Left colon (tissue), 2 donors: Measurements from ENCODE around the gene XXYLT1. TPM values are rescaled to one million over a fixed set of nuclear protein-coding genes. Genes with fewer than 3 reads are reported as not detected.
A peak's percentile ranks its signal among the peaks of the same experiment; 100 is the strongest.

Experiments
- ATAC-seq: fragments of 200-7000 bp; cut with Tn5 transposase; one replicate; pipeline ENCODE4 v1.9.1; 2020; ENCODE audit warnings: mild to moderate bottlenecking, moderate library complexity
- DNase-seq, 2 donors: peaks; one replicate each; pipeline ENCODE4 v3.0.0-alpha.2; 2020
- intact Hi-C, 2 donors: fragments of 100-400 bp; cut with DNase I in 1 of 2; cut with micrococcal nuclease in 1 of 2; formaldehyde crosslinking; loops; one replicate each; pipeline versions ENCODE4 v1.11.2 to v1.14.0; 2022; cut with DNase I, micrococcal nuclease
- microRNA-seq, 2 donors: library from miRNA; unstranded; fragments of <30 nt; microRNA quantifications; one replicate each; pipeline versions ENCODE4 v1.1.0 to v1.2.0, GENCODE V29; 2020
- total RNA-seq, 2 donors: library from RNA; stranded (reverse); fragmentation: NEBNext Ultra II Directional; extraction: Animal tissue kit (Norgen Biotek cat#: 25700); gene quantifications; one replicate each; pipeline ENCODE4 v1.2.1, GENCODE V29; 2021
- donor health status: DM: no; HTN: no; CAD: no.
- donor health status: DM: yes; HTN: yes; CAD: no.

The XXYLT1 gene
- total RNA-seq, 2 donors from 2014 or later: 8.0 to 13.5 TPM

DNA sequence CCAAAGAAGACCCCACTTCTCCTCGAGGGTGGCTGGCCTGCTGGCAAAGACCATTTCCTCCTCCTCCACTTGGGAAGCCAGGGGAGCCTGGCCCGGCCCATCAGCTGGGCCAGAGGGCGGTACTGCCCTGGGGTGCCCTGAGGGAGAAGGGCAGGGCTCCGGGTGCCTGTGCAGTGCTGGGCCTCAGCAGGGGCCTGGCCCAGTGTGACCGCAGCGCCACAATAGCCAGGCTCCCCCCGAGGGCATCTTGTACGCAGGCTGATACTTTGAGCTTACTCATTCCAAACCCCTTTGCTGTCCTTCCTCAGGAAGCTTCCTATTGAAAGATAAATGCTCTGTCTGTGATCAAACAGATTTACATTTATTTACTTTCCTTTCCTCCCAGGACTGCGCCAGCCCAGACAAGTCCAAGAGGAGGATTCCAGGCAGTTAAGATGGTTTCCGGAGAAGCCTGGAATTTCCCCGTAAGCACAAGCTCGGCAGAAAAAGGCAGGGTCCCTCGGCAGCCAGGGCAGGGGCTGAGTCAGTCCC, 240.1 kb downstream of the XXYLT1 start:
- peak; percentile 20 for ATAC-seq
- intact Hi-C loops: no loop called here
- DNase-seq: no peak

DNA sequence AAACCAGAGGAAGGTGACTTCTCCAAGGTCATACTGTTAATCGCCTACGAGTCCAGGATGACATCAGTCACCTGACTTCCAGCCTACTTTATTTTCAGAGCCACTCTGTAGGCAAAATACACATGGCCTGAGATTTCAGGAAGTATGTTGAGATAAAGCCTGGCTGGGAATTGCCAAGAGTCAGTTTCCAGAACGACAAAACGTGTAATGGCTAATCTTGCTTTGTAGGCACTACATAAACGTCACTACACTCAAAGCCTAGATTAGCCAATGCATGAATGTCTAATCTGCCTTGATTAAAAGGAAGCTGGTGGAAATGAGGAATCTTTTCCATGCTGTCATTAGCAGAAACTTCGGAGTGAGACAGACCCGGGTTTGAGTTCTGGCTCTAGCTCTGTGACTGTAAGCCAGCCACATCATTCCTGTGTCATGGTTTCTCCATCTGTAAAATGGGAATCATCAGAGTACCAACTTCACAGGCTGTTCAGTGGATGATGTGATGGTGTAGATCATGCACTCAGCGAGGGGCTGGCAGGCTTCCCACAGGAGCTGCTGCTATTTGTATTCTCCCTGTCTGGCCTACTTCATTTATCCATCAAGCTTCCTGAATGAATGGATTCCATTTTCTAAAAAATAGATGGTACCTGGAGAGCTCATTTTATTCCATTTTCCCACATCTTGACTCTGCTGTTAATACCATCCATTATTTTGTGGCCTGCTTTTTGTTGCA, 241.9 kb downstream of the XXYLT1 start:
- ATAC-seq: peak; percentile 13
- intact Hi-C loops: no loop called here
- DNase-seq: no peak

DNA sequence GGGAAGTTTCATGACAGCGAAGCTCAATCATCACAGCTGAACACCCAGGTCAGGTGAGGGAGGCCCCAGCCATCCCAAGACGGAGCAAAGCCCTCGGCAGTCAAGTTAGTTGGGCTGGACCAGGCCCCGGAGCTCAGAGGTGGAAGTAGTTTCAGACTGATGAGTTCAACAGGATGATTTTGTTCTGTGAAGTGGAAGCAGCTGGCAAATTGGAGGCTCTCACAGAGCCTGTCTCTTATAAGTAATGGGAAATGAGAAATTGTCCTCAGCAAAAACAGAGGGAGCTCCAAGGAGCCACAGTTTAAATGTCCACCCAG, 245.1 kb downstream of the XXYLT1 start:
- DNase-seq (no peak), ATAC-seq (no peak)
- intact Hi-C loops: no loop called here

DNA sequence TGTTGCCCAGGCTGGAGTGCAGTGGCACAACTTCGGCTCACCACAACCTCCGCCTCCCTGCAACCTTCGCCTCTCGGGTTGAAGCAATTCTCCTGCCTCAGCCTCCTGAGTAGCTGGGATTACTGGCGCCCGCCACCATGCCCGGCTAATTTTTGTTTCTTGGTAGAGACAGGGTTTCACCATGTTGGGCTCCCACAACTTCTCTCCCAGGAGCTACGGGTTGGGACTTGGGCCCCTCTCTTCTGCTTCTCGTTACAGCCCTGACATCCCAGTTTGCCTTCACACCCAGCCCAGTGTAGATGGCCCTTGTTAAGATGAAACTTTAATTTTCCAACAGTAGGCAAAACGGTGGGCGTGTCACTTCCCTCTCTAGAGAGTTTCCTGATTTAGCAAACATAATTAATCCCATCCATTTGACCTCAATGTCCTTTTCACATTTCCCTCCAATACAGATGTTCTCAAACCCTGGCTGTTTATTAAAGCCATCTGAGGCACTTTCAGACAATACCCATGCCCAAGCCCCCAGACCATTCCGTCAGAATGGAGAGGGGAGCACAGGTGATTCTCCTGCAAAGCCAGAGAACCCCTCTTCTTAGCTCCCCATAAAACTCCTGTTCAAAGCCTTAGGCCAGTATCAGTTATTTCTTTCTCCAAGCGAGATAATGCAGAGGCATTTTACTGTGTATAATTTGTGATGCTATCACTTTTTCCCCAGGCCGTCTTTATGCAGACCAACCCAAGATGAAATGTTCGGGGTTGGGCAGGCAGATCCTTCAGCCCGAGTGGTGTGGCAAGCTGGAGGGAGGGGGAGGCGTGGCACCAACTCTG, 245.7 kb downstream of the XXYLT1 start:
- ATAC-seq (no peak), DNase-seq (no peak)
- intact Hi-C loops: no loop called here

DNA sequence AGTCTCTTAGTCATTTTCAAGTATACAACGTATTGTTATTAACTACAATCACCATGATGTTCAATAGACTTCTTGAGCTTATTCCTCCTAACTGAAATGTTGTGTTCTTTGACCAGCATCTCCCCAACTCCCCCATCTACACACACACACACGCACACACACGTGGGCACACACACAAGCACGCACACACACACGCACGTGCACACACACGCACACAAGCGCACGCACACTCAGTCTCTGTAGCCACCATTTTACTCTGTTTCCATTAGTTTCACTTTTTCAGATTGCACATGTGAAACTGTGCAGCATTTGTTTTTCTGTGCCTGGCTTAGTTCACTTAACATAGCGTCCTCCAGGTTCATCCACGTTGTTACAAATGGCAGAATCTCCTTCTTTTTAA, 247.0 kb downstream of the XXYLT1 start:
- ATAC-seq (no peak), DNase-seq (no peak)
- intact Hi-C loops: no loop called here

DNA sequence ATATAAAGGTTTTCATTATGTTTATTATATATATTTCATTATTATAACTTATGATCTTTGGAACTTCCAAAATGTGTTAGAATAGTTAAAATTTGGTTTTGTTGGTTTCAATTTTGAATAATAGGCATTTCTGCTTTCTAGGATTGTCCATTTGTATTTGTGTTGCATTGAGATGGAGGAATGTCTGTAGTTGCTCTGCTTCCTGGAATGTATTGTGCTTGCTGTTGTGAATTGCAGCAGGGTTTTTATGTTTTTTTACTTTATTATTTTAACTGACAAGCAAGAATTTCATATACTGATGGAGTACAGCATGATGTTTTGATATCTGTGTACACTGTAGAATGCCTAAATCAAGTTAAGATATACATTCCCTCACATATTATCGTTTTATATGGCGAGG, 247.4 kb downstream of the XXYLT1 start:
- intact Hi-C loops: no loop called here
- ATAC-seq: no peak
- DNase-seq: no peak

DNA sequence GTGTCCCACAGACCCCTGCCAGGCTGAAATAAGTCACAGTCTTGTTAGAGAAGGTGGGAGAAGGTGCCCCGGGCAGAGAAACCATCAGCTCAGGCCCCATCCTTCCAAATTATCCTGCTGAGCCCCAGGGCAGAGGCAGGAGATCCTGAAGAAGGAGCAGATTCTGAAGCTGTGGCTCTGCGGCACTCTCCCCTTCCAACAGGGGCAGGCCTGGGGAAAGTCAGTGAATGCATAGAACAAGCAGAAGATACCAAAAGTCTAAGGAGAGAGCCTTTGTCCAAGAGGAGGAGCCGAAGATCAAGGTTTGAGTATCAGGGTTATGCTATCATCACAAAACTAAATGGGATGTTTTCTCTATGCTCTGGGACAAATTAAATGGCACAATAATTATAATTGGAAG, 249.3 kb downstream of the XXYLT1 start:
- intact Hi-C loops: no loop called here
- ATAC-seq: no peak
- DNase-seq: no peak

DNA sequence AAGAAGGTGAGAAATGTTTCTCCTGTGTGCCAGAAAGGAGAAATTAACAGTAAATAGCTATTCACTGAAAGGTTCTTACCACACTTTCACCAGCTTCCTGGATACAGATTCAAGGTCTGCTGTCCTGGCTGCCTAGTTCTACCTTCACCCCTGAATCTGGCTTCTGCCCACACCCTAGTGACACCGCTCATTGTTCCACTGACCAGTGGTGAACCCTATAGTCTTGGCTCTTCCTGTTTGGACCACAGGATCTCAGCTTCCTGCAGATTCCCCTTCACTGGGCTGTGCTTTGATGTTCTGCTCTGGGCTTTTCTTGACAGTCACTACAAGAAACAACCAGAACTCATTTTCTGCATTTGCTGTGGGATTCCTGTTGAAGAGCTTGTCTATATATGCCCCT, 250.0 kb downstream of the XXYLT1 start:
- intact Hi-C loops: no loop called here
- ATAC-seq: no peak
- DNase-seq: no peak

DNA sequence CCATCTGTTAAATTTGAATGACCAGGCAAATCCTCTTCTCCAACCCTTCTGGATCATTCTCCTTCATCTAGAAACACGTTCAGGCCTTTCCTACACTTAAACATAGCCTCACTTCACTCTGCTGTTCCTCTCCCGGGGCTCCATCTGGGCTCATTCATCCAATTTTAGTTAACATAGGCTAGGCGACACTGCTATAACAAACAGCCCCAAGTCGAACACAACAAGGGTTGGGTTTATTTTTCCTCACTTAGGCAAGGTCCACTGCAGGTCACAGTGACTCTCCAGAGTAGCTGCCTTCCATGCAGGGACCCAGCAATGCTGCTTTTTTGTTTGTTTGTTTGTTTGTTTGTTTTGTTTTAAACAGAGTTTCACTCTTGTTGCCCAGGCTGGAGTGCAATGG, 250.8 kb downstream of the XXYLT1 start:
- intact Hi-C loops: no loop called here
- no peak for DNase-seq
- no peak for ATAC-seq

DNA sequence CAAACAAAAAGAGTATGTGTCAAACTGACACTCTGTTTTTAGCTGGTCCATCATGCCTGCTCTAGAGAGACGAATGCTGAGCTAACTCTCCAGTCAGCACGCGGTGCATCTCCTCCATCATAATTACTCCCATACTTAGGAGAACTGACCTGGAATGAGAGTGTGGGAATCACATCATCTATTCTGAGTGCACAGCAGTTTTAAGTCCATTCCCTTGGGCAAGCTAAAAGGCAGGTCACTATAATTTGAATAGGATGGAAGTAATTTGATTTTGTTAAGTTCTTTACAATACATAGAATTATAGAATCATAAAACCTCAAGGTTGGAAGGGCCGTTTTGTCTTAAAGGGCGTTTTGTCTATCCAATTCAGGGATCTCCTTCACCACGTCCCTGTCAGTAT, 251.6 kb downstream of the XXYLT1 start:
- ATAC-seq (no peak), DNase-seq (no peak)
- intact Hi-C loops: no loop called here

Small RNA genes lying within 50 kb of the gene (microRNA-seq; reads per million reads assigned to microRNA genes)
- 0 reads per million in 2 donors for gene MIR3137

Other genes with a start within 250 kb of the XXYLT1 start
- 10 to 100 TPM; 63.5 to 67.9 TPM for gene ACAP2, start 171.9 kb upstream of the XXYLT1 start, total RNA-seq